Urinary bladder (tissue), 4 donors: Measurements from ENCODE around the gene OXSR1. TPM values are rescaled to one million over a fixed set of nuclear protein-coding genes. Genes with fewer than 3 reads are reported as not detected.

Experiments
- DNase-seq: peaks from one replicate; pipeline ENCODE4 v3.0.0-alpha.2; 2015; ENCODE audit errors: extremely low spot score
- H3K27ac ChIP-seq: one replicate; pipeline ENCODE4 v1.5.1; 2013; ENCODE audit warnings: low read depth, mild to moderate bottlenecking, moderate library complexity
- H3K36me3 ChIP-seq: one replicate; pipeline ENCODE4 v1.6.1; 2013; ENCODE audit warnings: mild to moderate bottlenecking, moderate library complexity; ENCODE audit not compliant: insufficient read depth
- H3K4me1 ChIP-seq: one replicate; pipeline ENCODE4 v1.6.1; 2013; ENCODE audit warnings: mild to moderate bottlenecking, moderate library complexity; ENCODE audit not compliant: insufficient read depth
- H3K4me3 ChIP-seq: one replicate; pipeline ENCODE4 v1.5.1; 2013; ENCODE audit warnings: low read depth, low read length
- WGBS: extraction: QIAGEN DNeasy Blood & Tissue Kit; methylation state at CpG from one replicate; pipeline ENCODE4 v1.1.7; 2013; 5-methylcytosine and 5-hydroxymethylcytosine counted together
- polyA plus RNA-seq: library from polyadenylated mRNA; stranded (reverse); fragments of 200-250 nt; gene quantifications from one replicate; pipeline ENCODE4 v1.2.3, GENCODE V29; 2013
- total RNA-seq: library from RNA; depleted of rRNA; stranded (reverse); fragments of >200 nt; gene quantifications from one replicate; pipeline ENCODE4 v1.2.3, GENCODE V29; 2014
- donor health status: healthy with polysubstance abuse.
- donor health status: healthy.

OXSR1 gene
- total RNA-seq: 52.2 TPM
- polyA plus RNA-seq: 24.4 TPM

DNA sequence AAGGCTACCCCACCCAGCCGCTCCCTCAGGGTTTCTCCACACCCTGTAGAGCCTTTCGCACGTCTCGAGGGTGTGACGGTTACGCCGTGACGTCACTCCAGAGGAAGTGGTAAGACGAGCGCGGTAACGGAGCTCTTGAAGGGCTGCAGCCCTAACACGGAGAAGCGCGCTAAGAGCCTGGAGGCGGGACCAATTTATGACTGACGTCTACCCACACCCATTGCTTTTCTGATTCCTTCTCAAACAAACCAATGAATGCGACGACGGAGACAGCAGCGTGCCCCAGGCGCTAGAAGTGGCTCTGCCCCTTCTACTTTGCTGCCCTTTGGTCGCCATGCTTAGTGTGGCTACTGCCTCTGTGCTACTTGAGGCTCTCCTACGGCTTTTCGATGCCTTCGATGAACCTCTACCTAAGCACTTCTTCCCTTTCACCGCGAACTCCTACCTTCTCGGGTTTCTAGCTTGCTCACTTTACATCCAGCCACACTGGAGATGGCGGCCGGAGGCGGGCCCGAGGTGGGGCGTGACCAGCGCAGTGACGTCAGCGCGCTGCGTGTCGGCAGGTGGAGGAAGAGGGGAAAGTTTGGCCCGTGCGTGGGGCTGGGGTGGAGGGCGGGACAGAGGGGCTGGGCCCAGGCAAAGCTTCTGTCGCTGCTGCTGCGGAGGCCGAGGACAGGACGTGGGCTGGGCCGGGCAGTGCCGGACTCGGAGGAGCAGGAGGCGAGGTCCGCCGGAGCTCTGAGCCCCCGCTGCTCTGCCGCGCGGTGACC, at the start of gene OXSR1:
Gene OXSR1 (plus strand): TSS at position 586 of the 770 bp plus-strand sequence. CDS start 340 bp downstream, outside the sequence.
- peak; percentile 99 for DNase-seq
- WGBS: under 1% methylated on average over 57 of the region's 57 CpGs
- Histone ChIP-seq H3K27ac (peak within 1 kb of the TSS; percentile 99), H3K4me1 (peaks cover 2% of the 10 kb centered on the region), H3K4me3 (peak within 1 kb of the TSS; percentile 78), H3K36me3 (no peaks in the 10 kb centered on the region)

DNA sequence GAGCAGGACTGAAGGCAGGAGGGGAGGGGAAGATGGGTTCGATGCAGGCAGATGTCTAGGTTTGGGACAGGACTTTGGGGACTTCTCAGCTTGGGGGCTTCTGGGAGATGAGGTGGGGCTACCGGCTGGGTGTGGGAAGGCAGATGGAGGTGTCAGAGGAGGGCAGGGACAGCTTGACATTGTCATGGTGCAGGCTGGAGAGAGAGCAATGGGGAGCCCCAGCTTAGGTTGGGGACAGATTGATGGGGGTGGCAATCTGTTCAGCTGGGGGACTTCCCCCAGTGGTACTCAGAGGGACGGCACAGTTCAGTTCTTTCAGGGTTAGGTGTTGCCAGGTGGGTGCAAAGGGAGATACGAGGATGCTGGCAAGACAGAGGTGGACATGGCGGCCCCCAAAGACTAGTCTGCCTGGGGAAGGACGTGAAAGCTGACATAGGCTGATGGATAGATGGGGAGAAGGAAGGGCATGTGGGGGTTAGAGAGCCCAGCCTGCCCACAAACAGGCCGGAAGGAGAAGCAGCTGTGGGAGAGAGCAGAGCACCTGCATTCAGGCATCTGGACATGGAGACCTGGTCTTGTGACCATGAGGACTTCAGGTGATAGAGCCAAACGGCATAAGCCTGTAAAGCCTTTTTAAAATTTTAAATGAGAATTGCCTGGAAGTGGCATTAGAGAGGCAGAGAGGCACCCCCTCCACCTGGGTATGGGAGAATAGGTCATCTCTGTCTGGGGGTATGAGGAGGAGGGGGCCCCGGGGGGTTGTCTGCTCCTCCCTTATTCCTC, 49.5 kb upstream of the OXSR1 start:
- Histone ChIP-seq H3K4me3 (no peak overlapping the region), H3K4me1 (no peaks in the 10 kb centered on the region), H3K36me3 (no peaks in the 10 kb centered on the region), H3K27ac (no peak overlapping the region)
- no peak for DNase-seq
- 76% methylated on average over 9 of the region's 9 CpGs for WGBS

- WGBS: 88% methylated on average over 12 of the region's 12 CpGs
- DNase-seq: no peak
- peaks cover 2% of the 10 kb centered on the region for H3K36me3 ChIP-seq
- no peak overlapping the region for H3K27ac ChIP-seq
- H3K4me3 ChIP-seq: no peak overlapping the region
- H3K4me1 ChIP-seq: no peaks in the 10 kb centered on the region
Measured at GRCh38 chr3:38116471-38117162, 48.7 kb upstream of the OXSR1 start.

GRCh38 chr3:38117163-38117716, 48.1 kb upstream of the OXSR1 start:
- Histone ChIP-seq H3K4me1 (no peaks in the 10 kb centered on the region), H3K27ac (no peak overlapping the region), H3K36me3 (peaks cover 2% of the 10 kb centered on the region), H3K4me3 (no peak overlapping the region)
- no peak for DNase-seq
- WGBS: 80% methylated on average over 10 of the region's 10 CpGs

GRCh38 chr3:38117748-38118420, 47.5 kb upstream of the OXSR1 start:
- Histone ChIP-seq H3K27ac (no peak overlapping the region), H3K4me3 (no peak overlapping the region), H3K4me1 (no peaks in the 10 kb centered on the region), H3K36me3 (peaks cover 6% of the 10 kb centered on the region)
- DNase-seq: no peak
- WGBS: 65% methylated on average over 11 of the region's 11 CpGs

DNA sequence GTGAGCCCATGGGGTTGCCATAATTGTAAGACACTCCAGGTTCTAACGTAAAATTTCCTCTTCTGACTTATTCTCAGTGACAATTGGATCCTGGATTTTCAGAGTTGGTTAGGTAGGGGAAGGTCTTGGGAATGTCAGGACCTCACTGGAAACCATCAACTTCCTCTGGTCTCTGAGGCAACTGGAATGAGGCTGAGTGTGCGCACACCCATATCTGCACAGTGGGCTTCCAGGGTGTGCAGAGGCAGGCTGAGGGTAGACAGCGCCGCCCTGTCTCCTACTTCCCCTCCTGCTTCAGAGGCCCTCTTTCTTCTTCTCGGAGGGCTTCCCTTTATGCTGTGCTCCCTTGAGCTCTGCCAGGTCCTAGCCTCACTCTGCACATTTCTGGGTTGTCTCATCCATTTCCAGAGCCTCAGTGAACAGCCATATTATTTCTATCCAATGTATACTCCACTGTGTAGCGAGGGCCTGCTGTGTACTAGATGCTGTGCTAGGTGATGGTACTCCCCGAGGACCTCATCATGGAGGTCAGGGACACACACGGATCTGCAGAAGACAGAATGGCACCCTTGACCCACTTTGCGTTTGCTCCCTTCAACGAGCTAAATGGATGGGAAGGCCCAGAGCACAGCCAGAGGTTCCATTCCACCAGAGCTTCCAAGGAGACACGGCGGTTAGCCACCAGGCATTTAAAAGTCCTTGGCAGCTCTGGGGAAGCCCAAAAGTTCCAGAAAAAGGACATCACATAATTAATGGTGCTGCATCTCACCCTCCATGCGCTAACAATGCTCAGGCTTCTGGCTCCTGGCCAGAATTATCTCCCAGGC, 46.7 kb upstream of the OXSR1 start:
- H3K27ac ChIP-seq: no peak overlapping the region
- H3K36me3 ChIP-seq: peaks cover 7% of the 10 kb centered on the region
- no peak for DNase-seq
- 88% methylated on average over 13 of the region's 13 CpGs for WGBS
- no peaks in the 10 kb centered on the region for H3K4me1 ChIP-seq
- no peak overlapping the region for H3K4me3 ChIP-seq

DNA sequence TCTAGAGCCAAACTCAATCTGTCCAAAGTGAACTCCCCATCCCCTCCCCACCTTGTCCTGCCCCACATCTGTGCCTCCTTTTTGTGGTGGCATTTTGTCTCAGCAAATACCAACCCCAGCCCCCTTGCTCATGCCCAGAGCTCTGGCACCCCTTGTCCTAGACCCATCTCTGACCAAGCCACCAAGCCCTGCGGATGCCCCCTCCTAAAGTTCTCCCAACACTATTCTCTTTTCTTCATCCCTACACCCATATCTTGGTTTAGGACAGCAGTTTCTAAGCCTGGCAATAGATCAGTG, 46.1 kb upstream of the OXSR1 start:
- DNase-seq: no peak
- no peaks in the 10 kb centered on the region for H3K4me1 ChIP-seq
- H3K4me3 ChIP-seq: no peak overlapping the region
- peaks cover 7% of the 10 kb centered on the region for H3K36me3 ChIP-seq
- H3K27ac ChIP-seq: no peak overlapping the region
- 100% methylated on average over 1 of the region's 1 CpG for WGBS

GRCh38 chr3:38119821-38120692, 45.3 kb upstream of the OXSR1 start:
- no peak for DNase-seq
- H3K4me3 ChIP-seq: no peak overlapping the region
- peaks cover 12% of the 10 kb centered on the region for H3K36me3 ChIP-seq
- no peaks in the 10 kb centered on the region for H3K4me1 ChIP-seq
- H3K27ac ChIP-seq: no peak overlapping the region
- WGBS: 83% methylated on average over 7 of the region's 7 CpGs

DNA sequence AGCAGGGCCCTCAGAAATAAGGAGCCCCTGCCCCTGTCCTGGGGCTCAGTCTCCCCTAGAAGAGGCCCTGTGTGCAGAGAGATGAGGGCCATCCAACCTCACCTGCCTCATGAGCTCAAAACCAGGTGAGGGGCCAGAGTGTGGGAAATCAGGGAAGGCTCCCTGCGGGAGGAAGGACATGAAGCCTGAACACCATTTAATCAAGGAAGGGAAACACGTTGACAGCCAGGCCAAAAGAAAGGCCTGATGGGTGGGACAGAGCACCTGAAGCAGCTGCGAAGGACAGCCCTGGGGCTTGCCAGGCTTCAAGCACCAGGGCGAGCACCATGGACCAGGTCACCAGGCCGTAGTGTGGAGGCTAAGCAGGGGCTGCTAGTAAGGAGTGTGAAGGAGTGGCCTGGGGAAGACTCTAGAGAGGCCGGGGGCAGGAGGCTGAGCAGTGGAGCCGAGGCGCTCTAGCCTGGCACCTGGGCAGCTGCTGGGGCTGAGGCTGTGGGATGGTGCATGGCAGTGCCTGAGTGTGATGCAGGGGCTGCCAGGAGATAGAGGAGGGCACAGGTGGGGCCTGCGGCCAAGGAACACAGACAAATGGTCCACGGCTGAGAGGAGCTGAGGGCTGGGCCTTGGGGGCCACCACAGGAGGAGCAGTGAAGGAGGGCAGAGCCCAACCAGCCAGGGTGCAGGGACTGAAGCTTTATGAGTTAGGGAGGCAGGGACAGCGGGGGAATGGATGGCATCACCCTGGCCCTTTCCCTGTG, 44.5 kb upstream of the OXSR1 start:
- no peaks in the 10 kb centered on the region for H3K4me1 ChIP-seq
- no peak overlapping the region for H3K27ac ChIP-seq
- no peak overlapping the region for H3K4me3 ChIP-seq
- DNase-seq: no peak
- H3K36me3 ChIP-seq: peaks cover 12% of the 10 kb centered on the region
- WGBS: 86% methylated on average over 11 of the region's 11 CpGs

DNA sequence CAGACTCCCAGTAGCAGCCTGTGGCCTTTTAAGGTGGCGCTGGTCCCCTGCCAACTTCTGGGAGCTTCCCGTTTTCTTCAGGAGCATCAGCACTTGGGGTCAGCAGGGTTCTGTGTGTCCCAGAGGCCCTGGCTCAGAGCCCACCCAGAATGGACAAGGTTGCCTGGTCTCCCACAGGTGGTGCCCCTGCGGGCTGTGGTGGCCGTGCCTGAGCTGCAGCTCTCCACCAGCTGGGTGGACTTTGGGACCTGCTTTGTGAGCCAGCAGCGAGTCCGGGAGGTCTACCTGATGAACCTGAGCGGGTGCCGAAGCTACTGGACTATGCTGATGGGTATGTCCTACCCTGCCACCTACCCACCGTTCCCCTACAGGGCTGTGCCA, 43.9 kb upstream of the OXSR1 start:
- no peak overlapping the region for H3K4me3 ChIP-seq
- H3K36me3 ChIP-seq: peaks cover 12% of the 10 kb centered on the region
- WGBS: 86% methylated on average over 9 of the region's 9 CpGs
- no peak for DNase-seq
- H3K27ac ChIP-seq: no peak overlapping the region
- H3K4me1 ChIP-seq: no peaks in the 10 kb centered on the region

GRCh38 chr3:38121832-38122461, 43.4 kb upstream of the OXSR1 start:
- Histone ChIP-seq H3K4me1 (no peaks in the 10 kb centered on the region), H3K36me3 (peaks cover 12% of the 10 kb centered on the region), H3K27ac (no peak overlapping the region), H3K4me3 (no peak overlapping the region)
- DNase-seq: no peak
- WGBS: 92% methylated on average over 13 of the region's 13 CpGs
